GM19328 (cell line): ENCODE measurements around the gene MLYCD.
A peak's percentile ranks its signal among the peaks of the same experiment; 100 is the strongest.

Experiments
- ATAC-seq: cut with Tn5 transposase; IDR thresholded peaks from one replicate; pipeline ENCODE4 v1.9.1; 2021; ENCODE audit warnings: mild to moderate bottlenecking, moderate library complexity; ENCODE audit not compliant: unreplicated experiment

The MLYCD gene

GRCh38 chr16:83898463-83899271, at the start of gene MLYCD:
MLYCD (plus strand) TSS chr16:83899115; CDS start chr16:83899145, 30 bp downstream.
- ATAC-seq: peak; percentile 85

- no peak for ATAC-seq
These were observed 49.5 kb upstream of the MLYCD start for GRCh38 chr16:83849421-83849820.

DNA sequence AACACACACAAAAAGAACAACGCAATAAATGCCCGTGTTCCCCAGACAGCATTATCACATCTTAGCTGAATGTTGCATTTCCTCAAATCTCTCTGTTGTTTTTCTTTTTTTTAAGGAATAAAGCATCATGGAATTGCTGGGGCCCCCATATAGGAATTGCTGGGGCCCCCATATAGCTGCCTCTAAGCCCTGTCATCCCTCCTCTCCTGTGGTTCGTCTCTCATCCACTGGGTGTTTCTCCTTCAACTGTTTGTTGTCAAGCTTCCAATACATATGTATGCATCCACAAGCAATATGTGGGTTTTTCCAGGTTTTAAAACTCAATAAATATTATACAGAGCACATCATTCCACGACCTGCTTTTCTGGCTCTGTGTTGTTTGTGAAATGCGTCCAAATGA, 48.0 kb upstream of the MLYCD start:
- ATAC-seq: no peak

GRCh38 chr16:83851473-83851872, 47.4 kb upstream of the MLYCD start:
- ATAC-seq: no peak

DNA sequence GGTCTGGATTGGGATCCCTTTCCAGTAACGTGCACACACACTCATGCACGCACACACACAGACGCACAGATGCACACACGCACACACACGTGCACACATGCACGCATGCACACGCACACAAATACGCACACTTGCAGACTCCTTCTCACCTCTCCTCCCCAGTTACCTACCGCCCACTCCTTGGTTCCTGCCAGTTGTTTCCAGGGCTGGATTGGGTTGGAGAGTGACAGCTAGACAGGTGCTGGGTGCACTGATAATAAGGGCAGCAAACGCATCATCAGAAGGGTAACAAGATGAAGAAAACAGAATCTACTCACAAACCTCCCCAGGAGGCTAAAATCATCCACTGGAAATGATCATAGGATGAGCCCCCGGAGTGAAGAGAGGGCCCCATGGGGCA, 46.1 kb upstream of the MLYCD start:
- no peak for ATAC-seq

DNA sequence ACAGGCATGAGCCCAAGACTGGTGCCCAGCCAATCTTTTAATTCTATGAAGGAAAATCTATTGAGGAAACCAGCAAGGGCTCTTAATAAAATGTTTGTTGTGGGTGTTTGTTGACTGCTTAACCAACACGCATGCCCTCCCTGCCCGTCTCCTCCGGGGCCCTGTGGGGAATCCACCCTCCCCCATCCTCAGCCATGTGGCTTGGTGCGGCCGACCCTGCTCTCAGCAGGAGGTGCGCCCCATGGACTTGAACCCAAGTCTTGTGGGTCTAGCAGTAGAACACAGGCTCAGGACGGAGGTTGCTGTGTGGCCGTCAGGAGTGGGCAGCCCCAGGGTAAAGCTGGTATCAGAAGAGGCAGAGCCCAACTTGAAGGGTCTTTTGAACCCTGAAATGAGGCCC, 45.1 kb upstream of the MLYCD start:
- ATAC-seq: no peak

DNA sequence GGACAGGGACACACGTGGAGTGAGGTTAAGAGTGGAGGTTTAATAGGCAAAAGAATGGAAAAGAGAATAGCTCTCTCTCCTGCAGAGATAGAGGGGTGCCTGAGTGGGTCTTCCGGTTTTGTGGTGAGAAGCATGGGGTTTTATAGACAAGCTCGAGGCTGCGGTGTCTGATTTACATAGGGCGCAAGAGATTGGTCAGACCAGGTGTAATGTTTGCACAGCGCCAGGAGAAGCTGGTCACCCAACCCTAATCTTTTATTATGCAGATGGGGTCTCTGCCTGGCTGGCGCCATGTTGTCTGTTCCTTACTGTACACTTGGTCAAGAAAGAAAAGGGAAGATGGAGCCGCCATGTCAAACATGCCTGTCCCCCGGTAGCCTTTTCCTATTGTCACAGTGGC, 44.5 kb upstream of the MLYCD start:
- no peak for ATAC-seq

GRCh38 chr16:83856792-83857191, 42.1 kb upstream of the MLYCD start:
- no peak for ATAC-seq

DNA sequence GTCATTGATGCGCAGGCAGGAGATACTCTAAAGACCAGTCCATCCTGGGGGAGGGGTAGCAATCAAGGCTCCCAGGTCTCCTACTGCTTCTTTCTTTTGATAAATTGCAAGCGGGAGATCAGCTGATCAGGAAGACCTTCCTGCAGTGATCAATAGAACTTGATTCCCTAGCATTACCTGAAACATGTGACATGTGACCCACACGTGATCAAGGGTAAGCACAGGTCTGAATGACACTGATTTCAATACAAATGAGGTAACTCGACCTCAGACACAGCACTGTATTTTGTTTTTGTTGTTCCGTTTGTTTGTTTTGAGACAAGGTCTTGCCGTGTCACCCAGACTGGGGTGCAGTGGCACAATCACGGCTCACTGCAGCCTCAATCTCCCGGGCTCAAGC, 39.6 kb upstream of the MLYCD start:
- ATAC-seq: no peak

DNA sequence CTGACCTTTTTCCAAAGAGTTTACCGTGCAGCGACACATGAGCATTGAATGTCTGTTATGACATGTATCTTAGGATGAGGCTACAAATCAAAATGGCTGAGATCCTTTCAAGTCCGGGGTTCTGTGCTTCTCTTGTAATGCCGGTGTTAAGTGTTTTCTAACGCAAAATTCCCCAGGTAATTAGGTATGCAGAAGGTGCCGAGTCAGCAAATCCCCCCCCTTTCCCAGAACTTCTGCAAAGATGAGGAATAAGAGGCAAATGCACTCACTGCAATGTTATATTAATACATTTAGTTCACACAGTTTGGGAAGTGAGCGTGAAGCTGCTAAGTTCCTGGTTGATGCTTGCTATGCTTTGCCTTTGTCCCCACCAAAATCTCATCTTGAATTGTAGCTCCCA, 36.3 kb upstream of the MLYCD start:
- no peak for ATAC-seq

- no peak for ATAC-seq
These were observed 35.2 kb upstream of the MLYCD start for GRCh38 chr16:83863682-83864081.

GRCh38 chr16:83870830-83871229, 28.1 kb upstream of the MLYCD start:
- no peak for ATAC-seq

DNA sequence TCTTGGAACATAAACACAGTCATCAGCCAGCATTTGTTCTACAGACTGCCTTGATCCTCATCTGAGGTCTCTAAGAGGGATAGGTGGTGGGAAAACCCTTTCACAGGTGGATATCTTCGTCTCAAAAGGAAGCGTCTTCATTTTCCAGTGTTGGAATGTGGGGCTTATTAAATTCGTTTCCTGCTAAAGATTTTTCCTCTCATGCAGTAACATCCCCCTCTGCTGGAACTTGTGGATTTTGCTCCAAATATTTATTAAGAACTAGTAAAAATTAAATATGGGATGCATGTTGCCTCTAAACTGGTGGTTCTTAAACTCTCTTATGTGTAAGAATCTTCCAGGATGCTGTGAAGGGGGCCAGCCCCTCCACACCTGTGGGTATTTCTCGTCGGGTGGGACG, 20.1 kb upstream of the MLYCD start:
- no peak for ATAC-seq

DNA sequence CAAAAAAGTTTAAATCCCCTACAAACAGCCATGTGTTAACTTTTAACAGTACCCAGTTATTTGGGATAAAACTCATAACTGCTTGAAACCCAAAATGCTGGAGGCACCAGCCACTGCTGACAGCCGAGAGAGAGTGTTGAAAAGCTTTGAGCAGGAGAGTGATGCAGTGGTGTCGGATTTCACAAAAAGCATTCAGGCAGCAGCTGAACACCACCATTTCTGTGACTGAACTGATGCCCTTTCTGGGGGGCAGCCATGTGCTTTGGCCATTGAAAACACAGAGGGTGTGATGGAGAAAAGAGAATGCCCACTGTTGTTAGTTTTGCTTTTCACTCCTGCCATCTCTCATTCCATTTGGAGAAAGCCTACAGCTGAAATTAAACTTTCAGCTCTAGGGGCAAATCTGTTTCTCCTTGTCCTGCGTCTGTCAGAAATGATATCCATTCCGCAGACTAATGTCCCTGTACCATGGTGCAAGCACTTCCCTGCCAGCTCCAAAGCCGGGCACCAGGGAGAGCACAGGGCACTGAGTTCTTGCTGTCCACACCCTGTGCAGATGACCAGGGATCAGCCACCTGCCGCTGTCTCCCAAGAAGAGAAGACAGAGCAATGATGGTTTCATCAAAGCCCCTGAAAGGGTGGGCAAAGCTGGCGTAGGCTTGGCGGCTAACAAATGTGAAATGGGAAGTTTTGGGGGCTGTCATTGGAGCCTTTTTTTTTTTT, 16.6 kb upstream of the MLYCD start:
- no peak for ATAC-seq

DNA sequence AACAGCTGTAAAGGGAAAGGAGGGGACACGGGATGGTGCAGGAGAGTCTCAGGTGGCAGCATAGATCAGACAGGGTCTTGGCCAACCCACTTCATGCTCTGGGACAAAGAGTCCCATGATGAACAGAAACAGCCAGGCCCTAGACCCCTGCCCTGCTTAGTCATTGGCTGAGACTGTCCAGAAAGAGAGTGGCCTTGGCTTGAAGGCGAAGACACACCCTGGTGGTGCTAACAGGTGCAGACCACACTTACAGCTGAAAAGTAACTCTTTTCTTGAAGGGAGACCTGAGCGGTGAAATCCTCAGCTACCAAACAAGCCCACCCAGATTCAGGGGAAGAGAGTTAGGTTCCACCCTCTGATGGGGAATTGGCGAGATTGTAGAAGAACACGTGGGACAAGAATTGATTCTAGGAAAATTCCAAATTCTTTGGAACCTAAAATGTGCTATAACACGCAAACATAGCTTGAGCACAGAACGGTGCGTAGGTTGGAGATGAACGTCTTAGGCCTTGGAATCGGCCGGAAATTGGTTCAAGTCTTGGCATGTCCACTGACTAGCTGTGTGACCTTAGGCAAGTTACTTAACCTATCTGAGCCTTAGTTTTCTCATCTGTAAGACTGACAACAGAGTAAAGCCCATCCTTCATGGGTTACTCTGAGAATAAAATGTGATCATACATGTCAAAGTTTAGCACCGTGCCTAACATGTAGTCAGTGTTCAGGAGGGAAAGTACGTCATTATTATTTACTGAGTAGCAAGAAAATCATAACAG, 12.5 kb upstream of the MLYCD start:
- ATAC-seq: no peak

GRCh38 chr16:83887080-83887479, 11.8 kb upstream of the MLYCD start:
- ATAC-seq: no peak

GRCh38 chr16:83887564-83887963, 11.4 kb upstream of the MLYCD start:
- ATAC-seq: no peak

DNA sequence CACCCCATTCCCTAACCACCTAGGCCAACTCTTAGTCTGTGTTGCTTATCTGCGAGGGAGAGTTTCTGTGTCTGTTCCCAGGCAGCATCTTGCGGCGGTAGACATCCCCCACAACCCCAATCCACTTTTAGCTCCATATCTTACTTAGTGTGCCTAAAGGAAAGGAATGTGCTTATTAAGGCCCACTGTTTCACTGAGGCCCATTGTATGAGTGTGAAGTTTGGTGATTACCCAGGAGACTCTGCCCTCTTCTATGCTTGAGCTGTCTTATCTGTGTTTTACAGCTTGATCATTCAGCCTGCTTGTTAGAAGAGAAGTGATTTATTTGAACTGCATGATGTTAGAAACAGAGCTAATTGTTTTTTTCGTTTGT, 10.3 kb upstream of the MLYCD start:
- no peak for ATAC-seq

DNA sequence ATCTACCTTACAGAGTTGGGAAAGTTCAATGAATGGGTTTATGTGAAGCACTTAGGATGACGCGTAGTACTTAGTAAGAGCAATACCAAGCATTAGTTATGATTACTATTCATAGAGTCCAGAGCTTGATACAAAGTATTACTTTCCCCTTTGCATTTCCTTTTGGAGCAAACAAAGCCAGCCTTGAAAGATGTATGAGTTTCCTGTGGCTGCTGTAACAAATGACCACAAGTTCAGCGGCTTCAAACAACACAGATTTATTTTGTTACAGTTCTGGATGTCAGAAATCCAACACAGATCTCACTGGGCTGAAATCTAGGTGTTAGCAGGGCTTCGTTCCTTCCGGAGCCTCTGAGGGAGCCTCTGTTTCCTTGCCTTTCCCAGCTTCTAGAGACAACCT, 8.6 kb upstream of the MLYCD start:
- ATAC-seq: no peak

- no peak for ATAC-seq
These were observed 7.2 kb upstream of the MLYCD start for GRCh38 chr16:83891742-83892141.

- ATAC-seq: no peak
These were observed 3.7 kb upstream of the MLYCD start for GRCh38 chr16:83895243-83895642.

- ATAC-seq: no peak
These were observed 3.0 kb upstream of the MLYCD start for GRCh38 chr16:83895942-83896341.
